DND-41 (cell line): ENCODE data around the gene PARL.

Experiments
- ATAC-seq: fragments of 200-7000 bp; cut with Tn5 transposase; 3 replicates; pipeline ENCODE4 v1.9.1; 2021; ENCODE audit warnings: low read depth; ENCODE audit not compliant: insufficient read depth
- DNase-seq: peaks from one replicate; pipeline ENCODE4 v3.0.0-alpha.2; 2020
- H2AFZ ChIP-seq: 2 replicates; pipeline ENCODE4 v1.6.0; 2012; ENCODE audit warnings: low read depth, low read length
- H3K27ac ChIP-seq: 2 replicates; pipeline ENCODE4 v1.5.1; 2012; ENCODE audit warnings: low read length, inconsistent platforms
- H3K27me3 ChIP-seq: fragments of 200-600 bp; sonication (generic); 2 replicates; pipeline ENCODE4 v1.6.0; 2012; ENCODE audit warnings: low read length, mild to moderate bottlenecking, inconsistent platforms; ENCODE audit not compliant: insufficient read depth, poor library complexity
- H3K36me3 ChIP-seq: 2 replicates; pipeline ENCODE4 v1.5.1; 2012; ENCODE audit warnings: low read length, inconsistent platforms; ENCODE audit not compliant: insufficient read depth
- H3K4me1 ChIP-seq: 2 replicates; pipeline ENCODE4 v1.5.1; 2012; ENCODE audit warnings: mild to moderate bottlenecking, low read length; ENCODE audit not compliant: insufficient read depth
- H3K4me2 ChIP-seq: 2 replicates; pipeline ENCODE4 v1.6.0; 2012; ENCODE audit warnings: mild to moderate bottlenecking, moderate library complexity, low read length, inconsistent platforms; ENCODE audit not compliant: insufficient read depth
- H3K4me3 ChIP-seq, 2 experiments: fragments of 200-600 bp in 1 of 2; shearing (Covaris generic) in 1 of 2; 2 replicates each; pipeline ENCODE4 v1.5.1; 2012 to 2016; ENCODE audit warnings: inconsistent platforms in 2 of 2, low read length in 2 of 2, mild to moderate bottlenecking in 2 of 2, low read depth in 1 of 2, moderate library complexity in 1 of 2
- H3K79me2 ChIP-seq: 2 replicates; pipeline ENCODE4 v1.6.0; 2012; ENCODE audit warnings: low read length, inconsistent platforms; ENCODE audit not compliant: insufficient read depth
- H3K9ac ChIP-seq: 2 replicates; pipeline ENCODE4 v1.6.0; 2012; ENCODE audit warnings: low read depth, mild to moderate bottlenecking, inconsistent platforms, low read length, moderate library complexity
- H3K9me3 ChIP-seq: 2 replicates; pipeline ENCODE4 v1.5.1; 2012; ENCODE audit warnings: low read length, moderate library complexity, mild to moderate bottlenecking, inconsistent platforms; ENCODE audit not compliant: insufficient read depth, severe bottlenecking
- H4K20me1 ChIP-seq: 2 replicates; pipeline ENCODE4 v1.6.0; 2012; ENCODE audit warnings: low read length; ENCODE audit not compliant: insufficient read depth
- EZH2 ChIP-seq: IDR thresholded peaks from 3 replicates; pipeline ENCODE4 v1.6.1; 2012; ENCODE audit warnings: borderline replicate concordance, low read depth, mild to moderate bottlenecking, moderate library complexity, low read length, inconsistent platforms; ENCODE audit not compliant: severe bottlenecking
- TF ChIP-seq, protein P1 (sequence below): IDR thresholded peaks from 2 replicates; pipeline ENCODE4 v1.5.1; 2012; ENCODE audit warnings: borderline replicate concordance, low read length, moderate library complexity, mild to moderate bottlenecking; ENCODE audit not compliant: poor library complexity, severe bottlenecking; ENCODE audit errors: extremely low read depth

Gene PARL

DNA sequence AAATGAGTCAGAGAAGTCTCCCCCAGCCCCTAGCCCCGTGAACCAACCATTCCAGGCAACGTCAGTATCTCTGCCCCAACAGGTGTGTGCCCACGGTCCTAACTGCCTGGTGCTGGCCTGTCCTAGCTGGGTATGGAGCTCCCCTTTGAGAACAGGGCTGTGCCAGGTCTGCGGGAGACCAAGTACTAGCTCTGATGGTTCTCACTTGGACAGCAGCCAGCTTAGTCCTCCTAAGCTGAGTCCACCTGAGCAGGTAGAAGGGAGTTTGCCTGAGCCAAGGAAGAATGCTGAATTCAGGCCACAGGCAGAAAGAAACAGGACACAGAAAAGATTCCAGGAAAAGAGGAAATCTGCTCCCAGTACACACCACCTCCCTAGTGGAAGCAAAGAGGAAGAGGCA is 33.1 kb upstream of the PARL start:
- Histone ChIP-seq H3K4me2 (no peak overlapping the region), H3K27ac (no peak overlapping the region), H3K27me3 (no peaks in the 10 kb centered on the region), H4K20me1 (no peaks in the 10 kb centered on the region), H3K9ac (no peak overlapping the region), H3K4me1 (no peaks in the 10 kb centered on the region), H3K36me3 (peaks cover 23% of the 10 kb centered on the region), H3K79me2 (no peaks in the 10 kb centered on the region), H3K4me3 (no peak overlapping the region), H2AFZ (no peak overlapping the region), H3K9me3 (no peaks in the 10 kb centered on the region)
- ATAC-seq: no peak
- TF ChIP-seq EZH2: no peak
- TF ChIP-seq, protein P1, sequence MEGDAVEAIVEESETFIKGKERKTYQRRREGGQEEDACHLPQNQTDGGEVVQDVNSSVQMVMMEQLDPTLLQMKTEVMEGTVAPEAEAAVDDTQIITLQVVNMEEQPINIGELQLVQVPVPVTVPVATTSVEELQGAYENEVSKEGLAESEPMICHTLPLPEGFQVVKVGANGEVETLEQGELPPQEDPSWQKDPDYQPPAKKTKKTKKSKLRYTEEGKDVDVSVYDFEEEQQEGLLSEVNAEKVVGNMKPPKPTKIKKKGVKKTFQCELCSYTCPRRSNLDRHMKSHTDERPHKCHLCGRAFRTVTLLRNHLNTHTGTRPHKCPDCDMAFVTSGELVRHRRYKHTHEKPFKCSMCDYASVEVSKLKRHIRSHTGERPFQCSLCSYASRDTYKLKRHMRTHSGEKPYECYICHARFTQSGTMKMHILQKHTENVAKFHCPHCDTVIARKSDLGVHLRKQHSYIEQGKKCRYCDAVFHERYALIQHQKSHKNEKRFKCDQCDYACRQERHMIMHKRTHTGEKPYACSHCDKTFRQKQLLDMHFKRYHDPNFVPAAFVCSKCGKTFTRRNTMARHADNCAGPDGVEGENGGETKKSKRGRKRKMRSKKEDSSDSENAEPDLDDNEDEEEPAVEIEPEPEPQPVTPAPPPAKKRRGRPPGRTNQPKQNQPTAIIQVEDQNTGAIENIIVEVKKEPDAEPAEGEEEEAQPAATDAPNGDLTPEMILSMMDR: no peak
- DNase-seq: no peak

DNA sequence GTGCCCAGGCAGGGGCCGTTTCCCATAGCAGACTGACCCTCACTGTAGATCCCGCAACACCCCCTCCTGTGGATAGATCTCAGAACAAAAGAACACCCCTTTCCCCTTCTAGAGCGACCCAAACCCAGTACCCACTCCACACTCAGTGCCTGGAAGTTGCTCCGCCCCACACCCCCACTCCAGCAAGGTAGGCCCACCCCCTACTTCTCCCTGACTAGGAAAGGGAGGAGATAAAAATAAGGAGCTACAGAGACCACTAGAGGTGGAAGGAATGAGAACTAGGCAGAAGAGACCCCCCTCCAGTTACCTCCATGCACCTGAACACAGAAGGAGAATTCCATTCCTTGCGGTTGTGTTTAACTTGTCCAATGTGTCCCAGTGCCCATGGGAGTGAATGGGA is 30.2 kb upstream of the PARL start:
- no peak overlapping the region for H3K4me2 ChIP-seq
- H4K20me1 ChIP-seq: no peaks in the 10 kb centered on the region
- no peaks in the 10 kb centered on the region for H3K27me3 ChIP-seq
- H3K9me3 ChIP-seq: no peaks in the 10 kb centered on the region
- no peak overlapping the region for H3K9ac ChIP-seq
- DNase-seq (no peak), ATAC-seq (no peak)
- no peaks in the 10 kb centered on the region for H3K79me2 ChIP-seq
- no peaks in the 10 kb centered on the region for H3K4me1 ChIP-seq
- peaks cover 4% of the 10 kb centered on the region; the same call in 1 of the 2 replicates for H3K36me3 ChIP-seq
- no peak overlapping the region for H2AFZ ChIP-seq
- H3K27ac ChIP-seq: no peak overlapping the region
- no peak for TF ChIP-seq EZH2
- TF ChIP-seq, protein P1: no peak
- no peak overlapping the region for H3K4me3 ChIP-seq

DNA sequence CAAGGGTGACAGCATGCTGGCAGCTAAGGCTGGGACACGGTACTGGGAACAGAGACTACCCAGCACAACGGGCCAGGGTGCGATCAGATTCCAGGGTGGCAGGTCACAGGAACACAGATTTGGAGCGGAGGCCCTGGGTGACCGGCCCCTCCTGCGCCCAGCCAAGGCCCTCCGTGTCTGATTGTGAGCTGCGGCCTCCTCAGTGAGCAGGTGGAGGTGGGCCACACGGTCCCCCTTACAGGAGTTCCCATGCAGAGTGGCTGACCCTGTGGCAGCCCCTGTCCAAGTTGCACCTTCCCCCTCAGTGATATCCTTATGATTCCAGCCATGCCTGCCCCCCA is 28.9 kb upstream of the PARL start:
- no peaks in the 10 kb centered on the region for H3K36me3 ChIP-seq
- no peaks in the 10 kb centered on the region for H3K4me1 ChIP-seq
- no peaks in the 10 kb centered on the region for H4K20me1 ChIP-seq
- ATAC-seq (no peak), DNase-seq (no peak)
- no peaks in the 10 kb centered on the region for H3K27me3 ChIP-seq
- H3K4me3 ChIP-seq: no peak overlapping the region
- no peak overlapping the region for H3K9ac ChIP-seq
- TF ChIP-seq, protein P1: no peak
- TF ChIP-seq EZH2: no peak
- H3K9me3 ChIP-seq: no peaks in the 10 kb centered on the region
- H3K79me2 ChIP-seq: no peaks in the 10 kb centered on the region
- no peak overlapping the region for H3K4me2 ChIP-seq
- no peak overlapping the region for H3K27ac ChIP-seq
- no peak overlapping the region for H2AFZ ChIP-seq

DNA sequence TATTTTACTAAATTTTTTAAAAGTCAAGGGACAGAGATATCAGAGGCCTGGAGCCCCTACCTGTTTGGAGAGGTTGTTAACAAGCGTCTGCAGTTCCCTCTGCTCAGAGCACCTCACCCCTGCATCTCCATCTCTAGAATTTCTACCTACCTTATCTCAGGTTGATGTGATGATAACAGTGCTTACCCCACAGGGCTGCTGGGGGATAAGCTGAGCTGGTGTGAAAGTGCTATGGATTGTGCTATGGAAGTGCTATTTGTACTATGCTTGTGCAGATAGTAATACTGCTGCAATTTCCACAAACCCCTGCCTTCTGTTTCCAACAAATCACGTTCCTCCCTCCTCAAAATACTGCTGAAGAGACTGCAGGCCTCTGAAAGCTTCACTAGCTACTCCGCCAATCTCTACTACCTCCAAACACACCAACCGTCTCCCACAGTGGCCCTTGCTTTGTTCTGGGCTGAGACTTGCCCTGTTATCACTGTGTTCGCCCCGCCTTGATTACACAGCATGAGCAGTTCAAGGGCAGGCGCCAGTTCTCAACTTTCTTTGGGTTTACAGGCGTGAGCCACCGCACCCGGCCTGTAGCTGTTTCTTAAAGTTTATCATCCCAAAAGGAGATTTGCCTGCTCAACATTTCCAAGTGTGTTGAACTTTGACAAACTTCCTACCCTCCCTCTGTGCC is 28.4 kb upstream of the PARL start:
- DNase-seq (no peak), ATAC-seq (no peak)
- Histone ChIP-seq H3K9ac (no peak overlapping the region), H3K9me3 (no peaks in the 10 kb centered on the region), H3K4me1 (no peaks in the 10 kb centered on the region), H3K36me3 (no peaks in the 10 kb centered on the region), H3K4me3 (no peak overlapping the region), H3K27me3 (no peaks in the 10 kb centered on the region), H3K79me2 (no peaks in the 10 kb centered on the region), H3K27ac (no peak overlapping the region), H4K20me1 (no peaks in the 10 kb centered on the region), H3K4me2 (no peak overlapping the region), H2AFZ (no peak overlapping the region)
- TF ChIP-seq, protein P1: no peak
- no peak for TF ChIP-seq EZH2
